ENCODE data around the gene RAD9A. TPM values are rescaled to one million over a fixed set of nuclear protein-coding genes. Genes with fewer than 3 reads are reported as not detected.

RAD9A gene
- total and polyA plus RNA-seq, 2 experiments from 2014 or later: 13.9 to 17.0 TPM

DNA sequence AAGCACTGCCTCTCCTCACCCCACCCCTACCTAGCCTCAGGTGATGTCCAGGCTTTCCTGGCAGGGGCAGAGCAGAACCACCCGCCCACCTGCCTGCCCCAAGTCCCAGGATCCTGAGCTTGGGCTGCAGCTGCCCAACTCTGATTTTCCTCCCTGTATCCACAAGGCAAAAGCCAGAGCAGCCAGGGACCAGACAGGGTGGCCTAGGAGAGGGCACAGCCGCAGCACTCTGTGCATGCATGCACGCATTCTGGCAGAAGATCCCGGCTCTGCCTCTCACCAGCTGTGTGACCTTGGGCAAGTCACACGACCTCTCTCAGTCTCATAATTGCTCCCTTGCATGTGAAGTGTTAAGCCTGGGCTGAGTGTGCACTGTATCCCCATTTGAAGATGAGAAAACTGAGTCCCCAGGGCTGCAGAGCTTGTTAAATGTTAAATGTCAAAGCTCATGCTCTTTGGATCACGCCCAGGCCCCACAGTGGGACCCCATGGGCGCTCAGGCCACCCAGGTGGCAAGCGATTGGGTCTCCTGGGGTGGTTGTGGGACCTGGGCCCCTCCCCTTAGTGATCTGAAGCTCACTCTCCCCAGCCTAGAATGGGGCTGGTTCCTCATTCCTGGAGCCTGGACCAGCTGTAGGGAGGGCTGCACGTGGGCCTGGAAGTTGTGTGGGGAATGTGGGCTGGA, 20.9 kb downstream of the RAD9A start:
- H3K27ac Mint-ChIP-seq: no peak overlapping the region
- peaks cover 15% of the 10 kb centered on the region; the same call in 1 of the 2 replicates for H3K4me1 ChIP-seq (ENCODE audit: insufficient read depth)
- no peak overlapping the region for H3K4me3 Mint-ChIP-seq

More for the DNA sequence above, 20.9 kb downstream of the RAD9A start:
- Mint-ChIP-seq H3K27me3 (ENCODE audit: insufficient read depth, low read depth, poor library complexity) (peaks cover 33% of the 10 kb centered on the region), H3K36me3 (ENCODE audit: low read depth) (no peaks in the 10 kb centered on the region), H3K9me3 (no peaks in the 10 kb centered on the region), H3K4me1 (peaks cover 29% of the 10 kb centered on the region)
- TF ChIP-seq, protein P1, sequence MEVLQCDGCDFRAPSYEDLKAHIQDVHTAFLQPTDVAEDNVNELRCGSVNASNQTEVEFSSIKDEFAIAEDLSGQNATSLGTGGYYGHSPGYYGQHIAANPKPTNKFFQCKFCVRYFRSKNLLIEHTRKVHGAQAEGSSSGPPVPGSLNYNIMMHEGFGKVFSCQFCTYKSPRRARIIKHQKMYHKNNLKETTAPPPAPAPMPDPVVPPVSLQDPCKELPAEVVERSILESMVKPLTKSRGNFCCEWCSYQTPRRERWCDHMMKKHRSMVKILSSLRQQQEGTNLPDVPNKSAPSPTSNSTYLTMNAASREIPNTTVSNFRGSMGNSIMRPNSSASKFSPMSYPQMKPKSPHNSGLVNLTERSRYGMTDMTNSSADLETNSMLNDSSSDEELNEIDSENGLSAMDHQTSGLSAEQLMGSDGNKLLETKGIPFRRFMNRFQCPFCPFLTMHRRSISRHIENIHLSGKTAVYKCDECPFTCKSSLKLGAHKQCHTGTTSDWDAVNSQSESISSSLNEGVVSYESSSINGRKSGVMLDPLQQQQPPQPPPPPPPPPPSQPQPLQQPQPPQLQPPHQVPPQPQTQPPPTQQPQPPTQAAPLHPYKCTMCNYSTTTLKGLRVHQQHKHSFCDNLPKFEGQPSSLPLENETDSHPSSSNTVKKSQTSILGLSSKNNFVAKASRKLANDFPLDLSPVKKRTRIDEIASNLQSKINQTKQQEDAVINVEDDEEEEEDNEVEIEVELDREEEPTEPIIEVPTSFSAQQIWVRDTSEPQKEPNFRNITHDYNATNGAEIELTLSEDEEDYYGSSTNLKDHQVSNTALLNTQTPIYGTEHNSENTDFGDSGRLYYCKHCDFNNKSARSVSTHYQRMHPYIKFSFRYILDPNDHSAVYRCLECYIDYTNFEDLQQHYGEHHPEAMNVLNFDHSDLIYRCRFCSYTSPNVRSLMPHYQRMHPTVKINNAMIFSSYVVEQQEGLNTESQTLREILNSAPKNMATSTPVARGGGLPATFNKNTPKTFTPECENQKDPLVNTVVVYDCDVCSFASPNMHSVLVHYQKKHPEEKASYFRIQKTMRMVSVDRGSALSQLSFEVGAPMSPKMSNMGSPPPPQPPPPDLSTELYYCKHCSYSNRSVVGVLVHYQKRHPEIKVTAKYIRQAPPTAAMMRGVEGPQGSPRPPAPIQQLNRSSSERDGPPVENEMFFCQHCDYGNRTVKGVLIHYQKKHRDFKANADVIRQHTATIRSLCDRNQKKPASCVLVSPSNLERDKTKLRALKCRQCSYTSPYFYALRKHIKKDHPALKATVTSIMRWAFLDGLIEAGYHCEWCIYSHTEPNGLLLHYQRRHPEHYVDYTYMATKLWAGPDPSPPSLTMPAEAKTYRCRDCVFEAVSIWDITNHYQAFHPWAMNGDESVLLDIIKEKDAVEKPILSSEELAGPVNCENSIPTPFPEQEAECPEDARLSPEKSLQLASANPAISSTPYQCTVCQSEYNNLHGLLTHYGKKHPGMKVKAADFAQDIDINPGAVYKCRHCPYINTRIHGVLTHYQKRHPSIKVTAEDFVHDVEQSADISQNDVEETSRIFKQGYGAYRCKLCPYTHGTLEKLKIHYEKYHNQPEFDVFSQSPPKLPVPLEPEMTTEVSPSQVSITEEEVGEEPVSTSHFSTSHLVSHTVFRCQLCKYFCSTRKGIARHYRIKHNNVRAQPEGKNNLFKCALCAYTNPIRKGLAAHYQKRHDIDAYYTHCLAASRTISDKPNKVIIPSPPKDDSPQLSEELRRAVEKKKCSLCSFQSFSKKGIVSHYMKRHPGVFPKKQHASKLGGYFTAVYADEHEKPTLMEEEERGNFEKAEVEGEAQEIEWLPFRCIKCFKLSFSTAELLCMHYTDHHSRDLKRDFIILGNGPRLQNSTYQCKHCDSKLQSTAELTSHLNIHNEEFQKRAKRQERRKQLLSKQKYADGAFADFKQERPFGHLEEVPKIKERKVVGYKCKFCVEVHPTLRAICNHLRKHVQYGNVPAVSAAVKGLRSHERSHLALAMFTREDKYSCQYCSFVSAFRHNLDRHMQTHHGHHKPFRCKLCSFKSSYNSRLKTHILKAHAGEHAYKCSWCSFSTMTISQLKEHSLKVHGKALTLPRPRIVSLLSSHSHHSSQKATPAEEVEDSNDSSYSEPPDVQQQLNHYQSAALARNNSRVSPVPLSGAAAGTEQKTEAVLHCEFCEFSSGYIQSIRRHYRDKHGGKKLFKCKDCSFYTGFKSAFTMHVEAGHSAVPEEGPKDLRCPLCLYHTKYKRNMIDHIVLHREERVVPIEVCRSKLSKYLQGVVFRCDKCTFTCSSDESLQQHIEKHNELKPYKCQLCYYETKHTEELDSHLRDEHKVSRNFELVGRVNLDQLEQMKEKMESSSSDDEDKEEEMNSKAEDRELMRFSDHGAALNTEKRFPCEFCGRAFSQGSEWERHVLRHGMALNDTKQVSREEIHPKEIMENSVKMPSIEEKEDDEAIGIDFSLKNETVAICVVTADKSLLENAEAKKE (CRISPR knock-in tag; IDR thresholded peaks at IDR 0.05): no peak
- TF ChIP-seq NANOG (IDR thresholded peaks at IDR 0.05; ENCODE audit: borderline replicate concordance) (no peak), ZNF331 (CRISPR knock-in tag; IDR thresholded peaks at IDR 0.05; ENCODE audit: low read depth) (no peak), ZNF114 (CRISPR knock-in tag; IDR thresholded peaks at IDR 0.05) (no peak), EZH2phosphoT487 (IDR thresholded peaks at IDR 0.05; ENCODE audit: unreplicated experiment) (no peak), STAT1 (IDR thresholded peaks at IDR 0.05; ENCODE audit: unreplicated experiment) (no peak), JUNB (IDR thresholded peaks at IDR 0.05; ENCODE audit: unreplicated experiment) (no peak), CREB1 (CRISPR knock-in tag; IDR thresholded peaks at IDR 0.05; ENCODE audit: low read depth) (no peak), POLR2AphosphoS5 (IDR thresholded peaks at IDR 0.05; ENCODE audit: low read depth) (no peak), EZH2 (IDR thresholded peaks at IDR 0.05; ENCODE audit: low read depth, unreplicated experiment) (no peak)
- TF ChIP-seq, protein P2, sequence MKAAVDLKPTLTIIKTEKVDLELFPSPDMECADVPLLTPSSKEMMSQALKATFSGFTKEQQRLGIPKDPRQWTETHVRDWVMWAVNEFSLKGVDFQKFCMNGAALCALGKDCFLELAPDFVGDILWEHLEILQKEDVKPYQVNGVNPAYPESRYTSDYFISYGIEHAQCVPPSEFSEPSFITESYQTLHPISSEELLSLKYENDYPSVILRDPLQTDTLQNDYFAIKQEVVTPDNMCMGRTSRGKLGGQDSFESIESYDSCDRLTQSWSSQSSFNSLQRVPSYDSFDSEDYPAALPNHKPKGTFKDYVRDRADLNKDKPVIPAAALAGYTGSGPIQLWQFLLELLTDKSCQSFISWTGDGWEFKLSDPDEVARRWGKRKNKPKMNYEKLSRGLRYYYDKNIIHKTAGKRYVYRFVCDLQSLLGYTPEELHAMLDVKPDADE (IDR thresholded peaks at IDR 0.05): no peak
- TF ChIP-seq, protein P3, sequence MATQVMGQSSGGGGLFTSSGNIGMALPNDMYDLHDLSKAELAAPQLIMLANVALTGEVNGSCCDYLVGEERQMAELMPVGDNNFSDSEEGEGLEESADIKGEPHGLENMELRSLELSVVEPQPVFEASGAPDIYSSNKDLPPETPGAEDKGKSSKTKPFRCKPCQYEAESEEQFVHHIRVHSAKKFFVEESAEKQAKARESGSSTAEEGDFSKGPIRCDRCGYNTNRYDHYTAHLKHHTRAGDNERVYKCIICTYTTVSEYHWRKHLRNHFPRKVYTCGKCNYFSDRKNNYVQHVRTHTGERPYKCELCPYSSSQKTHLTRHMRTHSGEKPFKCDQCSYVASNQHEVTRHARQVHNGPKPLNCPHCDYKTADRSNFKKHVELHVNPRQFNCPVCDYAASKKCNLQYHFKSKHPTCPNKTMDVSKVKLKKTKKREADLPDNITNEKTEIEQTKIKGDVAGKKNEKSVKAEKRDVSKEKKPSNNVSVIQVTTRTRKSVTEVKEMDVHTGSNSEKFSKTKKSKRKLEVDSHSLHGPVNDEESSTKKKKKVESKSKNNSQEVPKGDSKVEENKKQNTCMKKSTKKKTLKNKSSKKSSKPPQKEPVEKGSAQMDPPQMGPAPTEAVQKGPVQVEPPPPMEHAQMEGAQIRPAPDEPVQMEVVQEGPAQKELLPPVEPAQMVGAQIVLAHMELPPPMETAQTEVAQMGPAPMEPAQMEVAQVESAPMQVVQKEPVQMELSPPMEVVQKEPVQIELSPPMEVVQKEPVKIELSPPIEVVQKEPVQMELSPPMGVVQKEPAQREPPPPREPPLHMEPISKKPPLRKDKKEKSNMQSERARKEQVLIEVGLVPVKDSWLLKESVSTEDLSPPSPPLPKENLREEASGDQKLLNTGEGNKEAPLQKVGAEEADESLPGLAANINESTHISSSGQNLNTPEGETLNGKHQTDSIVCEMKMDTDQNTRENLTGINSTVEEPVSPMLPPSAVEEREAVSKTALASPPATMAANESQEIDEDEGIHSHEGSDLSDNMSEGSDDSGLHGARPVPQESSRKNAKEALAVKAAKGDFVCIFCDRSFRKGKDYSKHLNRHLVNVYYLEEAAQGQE (IDR thresholded peaks at IDR 0.05; ENCODE audit: unreplicated experiment): no peak
- TF ChIP-seq, protein P4, sequence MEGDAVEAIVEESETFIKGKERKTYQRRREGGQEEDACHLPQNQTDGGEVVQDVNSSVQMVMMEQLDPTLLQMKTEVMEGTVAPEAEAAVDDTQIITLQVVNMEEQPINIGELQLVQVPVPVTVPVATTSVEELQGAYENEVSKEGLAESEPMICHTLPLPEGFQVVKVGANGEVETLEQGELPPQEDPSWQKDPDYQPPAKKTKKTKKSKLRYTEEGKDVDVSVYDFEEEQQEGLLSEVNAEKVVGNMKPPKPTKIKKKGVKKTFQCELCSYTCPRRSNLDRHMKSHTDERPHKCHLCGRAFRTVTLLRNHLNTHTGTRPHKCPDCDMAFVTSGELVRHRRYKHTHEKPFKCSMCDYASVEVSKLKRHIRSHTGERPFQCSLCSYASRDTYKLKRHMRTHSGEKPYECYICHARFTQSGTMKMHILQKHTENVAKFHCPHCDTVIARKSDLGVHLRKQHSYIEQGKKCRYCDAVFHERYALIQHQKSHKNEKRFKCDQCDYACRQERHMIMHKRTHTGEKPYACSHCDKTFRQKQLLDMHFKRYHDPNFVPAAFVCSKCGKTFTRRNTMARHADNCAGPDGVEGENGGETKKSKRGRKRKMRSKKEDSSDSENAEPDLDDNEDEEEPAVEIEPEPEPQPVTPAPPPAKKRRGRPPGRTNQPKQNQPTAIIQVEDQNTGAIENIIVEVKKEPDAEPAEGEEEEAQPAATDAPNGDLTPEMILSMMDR (conservative IDR thresholded peaks at IDR 0.05; ENCODE audit: low read depth in 2 of 2): no peak
- no peaks in the 10 kb centered on the region for H3K79me2 ChIP-seq (replicated peaks; ENCODE audit: insufficient read depth)
- no peaks in the 10 kb centered on the region for H3K9me2 ChIP-seq (ENCODE audit: insufficient read depth)
- DNase-seq (ENCODE audit: low spot score) (no peak), ATAC-seq (no peak)
- peaks cover 11% of the 10 kb centered on the region; the same call in 1 of the 2 replicates for H3K27me3 ChIP-seq (ENCODE audit: insufficient read depth)
- H3F3A ChIP-seq (replicated peaks; ENCODE audit: low read depth): no peaks in the 10 kb centered on the region
- H2AFZ ChIP-seq: no peak overlapping the region
- no peaks in the 10 kb centered on the region for H4K20me1 ChIP-seq (replicated peaks; ENCODE audit: insufficient read depth)
- H3K4me3 ChIP-seq: no peak overlapping the region
- H3K36me3 ChIP-seq (ENCODE audit: insufficient read depth): no peaks in the 10 kb centered on the region
- no peak overlapping the region for H3K4me2 ChIP-seq
- H3K27ac ChIP-seq (ENCODE audit: low read depth): no peak overlapping the region

Measured in GM23338 (cell line).